BLaER1 (cell line): Measurements from ENCODE around the gene SLC6A19.

ENCODE experiments used
- H3K27ac ChIP-seq: shearing (Covaris generic); formaldehyde crosslinking; 2 replicates; pipeline ENCODE4 v1.8.1; 2022
- H3K27me3 ChIP-seq: shearing (Covaris generic); formaldehyde crosslinking; 2 replicates; pipeline ENCODE4 v1.8.1; 2022
- H3K36me3 ChIP-seq: shearing (Covaris generic); formaldehyde crosslinking; 2 replicates; pipeline ENCODE4 v1.8.1; 2022
- H3K4me1 ChIP-seq: shearing (Covaris generic); formaldehyde crosslinking; 2 replicates; pipeline ENCODE4 v1.8.1; 2022
- H3K4me2 ChIP-seq: shearing (Covaris generic); formaldehyde crosslinking; 2 replicates; pipeline ENCODE4 v1.8.1; 2022
- H3K4me3 ChIP-seq: shearing (Covaris generic); formaldehyde crosslinking; 2 replicates; pipeline ENCODE4 v1.8.1; 2022
- H3K9ac ChIP-seq: shearing (Covaris generic); formaldehyde crosslinking; 2 replicates; pipeline ENCODE4 v1.8.1; 2022
- H3K9me3 ChIP-seq: shearing (Covaris generic); formaldehyde crosslinking; 2 replicates; pipeline ENCODE4 v1.8.1; 2022
- H4K20me1 ChIP-seq: shearing (Covaris generic); formaldehyde crosslinking; 2 replicates; pipeline ENCODE4 v1.8.1; 2022
- Cebpa-rat ChIP-seq: shearing (Covaris generic); IDR thresholded peaks from 2 replicates; pipeline ENCODE4 v1.8.1; 2022

The SLC6A19 gene

GRCh38 chr5:1178529-1179382, 22.6 kb upstream of the SLC6A19 start:
- no peak overlapping the region for H3K4me3 ChIP-seq
- no peak for TF ChIP-seq Cebpa-rat
- peaks cover 6% of the 10 kb centered on the region; the same call in 1 of the 2 replicates for H3K4me1 ChIP-seq
- no peak overlapping the region for H3K9ac ChIP-seq
- H3K9me3 ChIP-seq, result no peaks in the 10 kb centered on the region
- no peak overlapping the region for H3K4me2 ChIP-seq
- no peaks in the 10 kb centered on the region for H3K36me3 ChIP-seq
- H3K27me3 ChIP-seq, result peaks cover 7% of the 10 kb centered on the region; the same call in 1 of the 2 replicates
- H3K27ac ChIP-seq, result no peak overlapping the region
- H4K20me1 ChIP-seq, result no peaks in the 10 kb centered on the region

DNA sequence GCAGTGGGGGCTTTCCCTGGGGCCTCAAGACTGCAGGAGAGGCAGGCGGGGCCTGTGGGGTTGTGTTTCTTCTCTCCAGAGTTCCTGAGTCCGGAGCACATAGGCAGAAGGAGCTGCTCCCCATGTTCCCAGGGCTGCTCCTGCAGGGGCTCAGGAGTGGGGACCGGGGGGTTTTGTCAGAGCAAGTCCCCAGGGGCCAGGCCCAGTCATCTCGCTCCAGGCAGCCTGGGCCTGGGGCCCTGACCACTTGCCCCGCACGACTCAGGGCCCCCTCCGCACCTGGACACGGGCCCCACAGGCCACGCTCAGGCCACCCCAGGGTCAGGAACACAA, 22.0 kb upstream of the SLC6A19 start:
- H3K4me1 ChIP-seq, result peaks cover 6% of the 10 kb centered on the region; the same call in 1 of the 2 replicates
- H3K4me3 ChIP-seq, result no peak overlapping the region
- H4K20me1 ChIP-seq, result no peaks in the 10 kb centered on the region; the same call in 1 of the 2 replicates
- H3K4me2 ChIP-seq, result no peak overlapping the region
- peaks cover 7% of the 10 kb centered on the region; the same call in 1 of the 2 replicates for H3K27me3 ChIP-seq
- no peaks in the 10 kb centered on the region for H3K9me3 ChIP-seq
- no peak for TF ChIP-seq Cebpa-rat
- no peak overlapping the region for H3K9ac ChIP-seq
- no peaks in the 10 kb centered on the region for H3K36me3 ChIP-seq
- H3K27ac ChIP-seq, result no peak overlapping the region

- no peak overlapping the region for H3K27ac ChIP-seq
- no peak overlapping the region for H3K9ac ChIP-seq
- no peak for TF ChIP-seq Cebpa-rat
- no peak overlapping the region for H3K4me3 ChIP-seq
- peaks cover 7% of the 10 kb centered on the region; the same call in 1 of the 2 replicates for H3K27me3 ChIP-seq
- H3K4me1 ChIP-seq, result peaks cover 6% of the 10 kb centered on the region; the same call in 1 of the 2 replicates
- no peaks in the 10 kb centered on the region for H3K9me3 ChIP-seq
- no peaks in the 10 kb centered on the region; the same call in 1 of the 2 replicates for H4K20me1 ChIP-seq
- no peaks in the 10 kb centered on the region for H3K36me3 ChIP-seq
- no peak overlapping the region for H3K4me2 ChIP-seq
Measured at GRCh38 chr5:1180096-1180495, 21.3 kb upstream of the SLC6A19 start.

DNA sequence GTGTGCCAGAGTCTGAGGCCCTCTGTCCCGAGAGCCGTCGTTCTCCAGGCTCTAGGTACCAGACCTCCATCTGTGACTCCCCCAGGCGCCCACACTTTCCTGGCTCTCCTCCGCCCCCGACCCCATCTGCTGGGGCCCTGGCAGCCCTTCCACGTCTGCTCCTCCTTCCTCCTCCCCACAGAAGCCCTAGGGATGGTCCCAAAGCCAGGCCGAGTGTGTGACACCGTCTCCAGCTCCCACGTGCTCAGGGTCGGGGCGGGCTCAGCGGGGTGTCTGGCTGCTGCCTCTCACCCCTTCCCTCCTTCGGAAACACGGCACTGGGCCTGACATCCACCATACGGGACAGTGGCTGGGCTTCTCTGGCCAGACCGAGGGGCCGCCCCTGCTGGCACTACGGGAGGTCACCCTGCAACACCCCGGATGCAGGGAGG, 20.5 kb upstream of the SLC6A19 start:
- H3K4me3 ChIP-seq, result no peak overlapping the region
- no peak for TF ChIP-seq Cebpa-rat
- H3K36me3 ChIP-seq, result no peaks in the 10 kb centered on the region
- no peaks in the 10 kb centered on the region; the same call in 1 of the 2 replicates for H4K20me1 ChIP-seq
- no peak overlapping the region for H3K4me2 ChIP-seq
- H3K9ac ChIP-seq, result no peak overlapping the region
- peaks cover 6% of the 10 kb centered on the region; the same call in 1 of the 2 replicates for H3K4me1 ChIP-seq
- H3K27ac ChIP-seq, result no peak overlapping the region
- no peaks in the 10 kb centered on the region for H3K9me3 ChIP-seq
- H3K27me3 ChIP-seq, result peaks cover 7% of the 10 kb centered on the region; the same call in 1 of the 2 replicates

DNA sequence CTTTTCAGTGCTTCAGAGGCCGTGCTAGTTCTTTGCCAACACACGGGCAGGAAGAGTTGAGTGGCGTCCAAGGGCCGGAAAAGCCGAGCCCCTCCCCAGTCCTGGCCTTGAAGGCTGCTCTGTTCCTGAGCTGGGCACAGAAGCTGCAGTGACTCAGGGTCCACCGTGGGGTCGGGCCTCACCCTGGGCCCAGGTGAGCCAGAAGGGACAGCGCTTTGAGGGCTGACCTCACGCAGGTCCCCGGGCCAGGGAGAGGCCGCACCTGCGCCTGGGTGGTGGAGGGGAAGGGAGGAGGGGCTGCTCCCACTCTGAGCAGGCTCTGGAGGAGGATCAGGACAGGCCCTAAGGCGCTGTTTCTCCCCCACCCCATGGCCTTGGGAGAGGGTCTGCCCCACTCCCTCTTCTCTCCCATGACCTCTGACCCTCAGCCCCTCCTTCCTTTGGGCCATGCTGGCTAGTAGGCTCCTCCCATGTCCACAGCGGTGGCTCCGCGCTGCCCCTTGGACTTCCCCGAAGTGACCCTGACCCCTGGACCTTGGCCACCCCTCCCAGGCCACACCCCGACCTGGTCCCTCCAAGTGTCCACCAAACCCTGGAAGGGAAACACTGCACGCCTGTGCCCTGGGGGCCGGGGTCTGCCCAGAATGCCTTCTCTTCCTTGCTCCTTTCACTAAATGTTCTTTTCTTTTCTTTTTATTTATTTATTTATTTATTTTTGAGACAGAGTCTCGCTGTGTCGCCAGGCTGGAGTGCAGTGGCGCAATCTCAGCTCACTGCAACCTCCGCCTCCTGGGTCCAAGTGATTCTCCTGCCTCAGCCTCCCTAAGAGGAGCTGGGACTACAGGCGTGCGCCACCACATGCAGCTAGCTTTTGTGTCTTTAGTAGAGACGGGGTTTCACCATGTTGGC, 19.7 kb upstream of the SLC6A19 start:
- H3K4me1 ChIP-seq, result peaks cover 6% of the 10 kb centered on the region; the same call in 1 of the 2 replicates
- H3K4me3 ChIP-seq, result no peak overlapping the region
- H3K9ac ChIP-seq, result no peak overlapping the region
- H3K36me3 ChIP-seq, result no peaks in the 10 kb centered on the region
- no peak overlapping the region for H3K27ac ChIP-seq
- no peak for TF ChIP-seq Cebpa-rat
- H4K20me1 ChIP-seq, result no peaks in the 10 kb centered on the region; the same call in 1 of the 2 replicates
- H3K27me3 ChIP-seq, result peaks cover 7% of the 10 kb centered on the region; the same call in 1 of the 2 replicates
- H3K4me2 ChIP-seq, result no peak overlapping the region
- H3K9me3 ChIP-seq, result no peaks in the 10 kb centered on the region

- H3K27ac ChIP-seq, result no peak overlapping the region
- no peak for TF ChIP-seq Cebpa-rat
- H3K4me3 ChIP-seq, result no peak overlapping the region
- H3K4me2 ChIP-seq, result no peak overlapping the region
- H3K4me1 ChIP-seq, result peaks cover 6% of the 10 kb centered on the region; the same call in 1 of the 2 replicates
- H3K36me3 ChIP-seq, result no peaks in the 10 kb centered on the region
- peaks cover 7% of the 10 kb centered on the region; the same call in 1 of the 2 replicates for H3K27me3 ChIP-seq
- no peaks in the 10 kb centered on the region; the same call in 1 of the 2 replicates for H4K20me1 ChIP-seq
- H3K9me3 ChIP-seq, result no peaks in the 10 kb centered on the region
- H3K9ac ChIP-seq, result no peak overlapping the region
Measured at GRCh38 chr5:1182360-1182632, 19.1 kb upstream of the SLC6A19 start.

DNA sequence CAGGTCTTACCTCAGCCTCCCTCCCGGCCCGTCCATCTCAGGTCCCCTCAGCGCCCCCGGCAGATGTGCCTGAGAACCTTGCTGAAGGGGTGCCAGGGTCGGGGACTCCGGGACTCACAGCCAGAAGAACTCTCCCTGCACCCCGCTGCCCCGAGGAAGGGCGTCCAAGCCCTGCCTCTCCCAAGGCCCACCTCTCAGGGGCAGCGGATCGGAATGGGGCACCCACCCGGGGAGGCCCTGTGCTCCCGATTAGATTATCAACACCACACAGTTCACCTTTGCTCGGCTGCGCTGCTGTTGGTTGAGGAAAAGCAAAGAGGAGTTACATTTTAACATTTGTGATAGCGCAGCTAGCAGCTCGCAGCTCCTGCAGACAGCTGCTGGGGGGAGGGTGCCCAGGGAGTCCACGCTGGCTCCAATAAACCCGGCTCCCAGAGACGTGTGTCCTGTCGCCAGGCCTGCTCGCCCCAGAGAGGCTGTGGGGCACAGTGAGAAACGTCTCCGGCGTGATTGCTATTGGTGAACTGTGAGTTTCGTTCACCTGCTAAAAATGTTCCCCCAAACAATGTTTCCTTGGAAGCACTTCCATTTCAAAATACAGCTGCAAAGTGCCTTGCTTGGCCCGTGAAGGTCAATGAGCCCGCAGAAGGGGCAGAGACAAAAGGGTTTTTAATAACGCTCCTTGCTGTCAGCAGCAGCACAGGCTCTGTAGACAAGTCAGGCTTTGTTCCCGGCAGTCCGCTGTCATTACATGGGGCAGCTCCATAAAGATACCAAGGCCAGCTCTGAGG, 18.6 kb upstream of the SLC6A19 start:
- H3K9ac ChIP-seq, result no peak overlapping the region
- H3K27me3 ChIP-seq, result peaks cover 7% of the 10 kb centered on the region; the same call in 1 of the 2 replicates
- no peaks in the 10 kb centered on the region for H3K9me3 ChIP-seq
- H3K4me3 ChIP-seq, result no peak overlapping the region
- no peak for TF ChIP-seq Cebpa-rat
- H4K20me1 ChIP-seq, result no peaks in the 10 kb centered on the region; the same call in 1 of the 2 replicates
- H3K4me1 ChIP-seq, result peaks cover 6% of the 10 kb centered on the region; the same call in 1 of the 2 replicates
- peak overlapping the region; percentile 14; the same call in 1 of the 2 replicates for H3K4me2 ChIP-seq
- no peak overlapping the region for H3K27ac ChIP-seq
- no peaks in the 10 kb centered on the region for H3K36me3 ChIP-seq

DNA sequence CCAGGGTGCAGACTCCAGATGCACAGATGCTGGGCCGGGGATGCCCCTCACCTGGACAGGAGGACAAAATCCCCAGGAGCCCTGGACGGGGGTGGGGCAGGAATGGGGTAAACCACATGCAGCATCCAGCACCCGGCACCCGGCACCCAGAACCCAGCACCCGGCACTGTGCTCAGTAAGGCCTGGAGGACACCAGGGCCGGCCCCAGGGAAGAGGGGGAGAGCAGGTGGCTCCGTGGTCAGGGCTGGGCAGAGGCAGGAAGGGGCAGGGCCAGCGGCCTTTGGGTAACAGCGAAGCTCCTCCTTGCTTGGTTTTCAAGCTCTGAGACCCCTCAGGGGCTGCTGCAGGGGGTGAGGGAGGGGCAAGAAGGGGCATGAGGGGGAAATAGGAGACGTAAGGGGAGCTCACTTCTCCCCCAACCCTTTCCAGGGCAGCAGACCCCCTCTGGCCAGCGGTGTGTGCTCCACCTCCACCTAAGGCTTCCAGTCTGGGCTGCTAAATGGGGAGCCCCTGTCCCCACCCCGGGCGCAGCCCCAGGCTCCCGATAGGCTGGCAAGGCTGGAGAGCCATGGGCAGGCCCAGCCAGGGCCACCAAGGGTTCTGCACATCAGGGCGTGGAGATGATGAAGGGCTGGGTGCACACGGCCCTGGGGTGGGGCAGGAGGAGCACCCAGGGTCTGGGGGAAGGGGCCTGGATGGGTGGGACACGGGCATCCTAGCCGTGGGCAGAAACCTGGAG, 17.8 kb upstream of the SLC6A19 start:
- TF ChIP-seq Cebpa-rat, result no peak
- no peak overlapping the region for H3K4me3 ChIP-seq
- no peaks in the 10 kb centered on the region; the same call in 1 of the 2 replicates for H4K20me1 ChIP-seq
- H3K9me3 ChIP-seq, result no peaks in the 10 kb centered on the region
- H3K4me1 ChIP-seq, result peaks cover 6% of the 10 kb centered on the region; the same call in 1 of the 2 replicates
- H3K36me3 ChIP-seq, result no peaks in the 10 kb centered on the region
- no peak overlapping the region for H3K9ac ChIP-seq
- peaks cover 7% of the 10 kb centered on the region; the same call in 1 of the 2 replicates for H3K27me3 ChIP-seq
- H3K27ac ChIP-seq, result no peak overlapping the region
- H3K4me2 ChIP-seq, result peak overlapping the region; percentile 14; the same call in 1 of the 2 replicates

- Histone ChIP-seq H3K36me3 (no peaks in the 10 kb centered on the region), H3K4me3 (no peak overlapping the region), H3K27ac (no peak overlapping the region), H3K4me2 (no peak overlapping the region), H3K9ac (no peak overlapping the region), H4K20me1 (no peaks in the 10 kb centered on the region; the same call in 1 of the 2 replicates), H3K9me3 (no peaks in the 10 kb centered on the region), H3K4me1 (peaks cover 6% of the 10 kb centered on the region; the same call in 1 of the 2 replicates), H3K27me3 (peaks cover 7% of the 10 kb centered on the region; the same call in 1 of the 2 replicates)
- no peak for TF ChIP-seq Cebpa-rat
Measured at GRCh38 chr5:1184163-1184470, 17.3 kb upstream of the SLC6A19 start.
